OCI-M1 (cell line): ENCODE data around the gene NHERF2.

ENCODE experiments used
- DNase-seq: peaks from one replicate; lab custom pipeline; 2025; lab: John Stamatoyannopoulos, UW

The NHERF2 gene

DNA sequence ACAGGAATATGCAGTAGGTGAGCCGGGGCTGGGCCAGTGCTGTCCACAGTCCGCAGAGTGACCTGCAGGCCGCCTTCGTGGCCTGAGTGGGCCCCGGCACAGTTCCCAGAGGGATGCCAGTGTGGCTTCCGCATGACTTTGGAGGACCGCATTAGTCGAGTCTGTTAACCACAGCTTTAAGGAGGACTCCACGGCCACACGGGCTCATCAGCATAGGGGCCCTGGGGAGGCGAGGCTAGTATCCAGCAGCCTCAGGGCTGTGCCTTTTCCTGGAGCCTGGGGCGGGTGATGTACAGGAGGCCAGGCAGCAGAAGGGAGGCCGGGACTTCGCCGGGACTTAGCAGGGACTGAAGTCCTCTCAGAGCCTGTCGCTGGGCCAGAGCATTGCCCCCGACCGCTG lies 34.3 kb downstream of the NHERF2 start:
- no peak for DNase-seq

DNA sequence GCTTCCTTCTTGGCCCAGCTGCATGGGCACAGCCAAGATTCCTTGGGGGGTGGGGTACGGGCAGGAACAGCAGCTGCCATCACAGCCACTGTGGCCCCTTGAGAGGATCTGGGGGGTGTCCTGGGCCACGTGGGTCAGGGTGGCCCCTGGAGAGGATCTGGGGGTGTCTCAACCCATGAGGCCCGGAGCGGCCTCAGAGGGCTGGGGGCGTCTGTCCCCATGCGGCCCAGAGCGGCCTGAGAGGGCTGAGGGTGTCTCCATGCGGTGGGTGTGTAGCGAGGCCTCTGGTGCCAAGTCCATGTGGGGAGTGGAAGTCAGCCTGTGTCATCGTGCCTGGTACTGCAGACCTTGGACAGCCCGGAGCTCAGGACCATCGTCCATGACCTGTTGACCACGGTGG lies 34.8 kb downstream of the NHERF2 start:
- no peak for DNase-seq

DNA sequence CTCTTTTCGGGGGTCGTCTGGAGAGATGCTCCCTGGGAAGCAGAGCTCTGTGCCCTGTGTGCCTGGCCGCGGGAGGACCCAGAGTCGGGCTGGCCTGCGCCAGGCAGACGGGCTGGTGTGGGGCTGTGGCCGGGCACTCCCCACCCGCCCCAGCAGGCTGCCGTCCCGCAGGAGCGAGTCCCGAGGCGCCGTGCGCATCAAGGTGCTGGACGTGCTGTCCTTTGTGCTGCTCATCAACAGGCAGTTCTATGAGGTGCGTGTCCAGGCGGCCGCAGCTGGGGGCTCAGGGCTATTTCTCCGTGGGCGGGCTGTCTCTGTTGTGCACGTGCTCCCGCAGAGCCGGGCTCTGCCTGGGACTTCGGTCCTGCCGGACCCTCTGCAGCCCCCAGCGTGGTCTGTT lies 36.1 kb downstream of the NHERF2 start:
- DNase-seq: no peak

DNA sequence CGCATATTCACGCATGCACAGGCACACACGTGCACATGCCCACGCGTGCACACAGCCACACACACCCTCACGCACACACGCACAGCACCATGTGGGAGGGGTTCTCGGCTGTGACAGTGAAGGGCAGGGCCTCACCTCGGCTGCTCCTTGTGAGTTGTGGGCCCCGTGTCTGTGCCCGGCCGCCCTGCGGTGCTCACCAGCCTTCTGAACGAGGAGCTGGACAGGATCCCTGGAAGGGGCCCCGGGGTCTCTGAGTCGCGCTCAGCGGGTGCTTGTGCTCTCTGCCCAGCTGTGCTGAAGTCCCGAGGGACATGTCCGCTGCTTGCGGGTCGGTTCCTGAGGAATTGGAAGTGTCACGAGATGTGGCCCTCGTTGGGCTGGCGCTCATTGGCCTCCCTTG lies 37.2 kb downstream of the NHERF2 start:
- DNase-seq: no peak

DNA sequence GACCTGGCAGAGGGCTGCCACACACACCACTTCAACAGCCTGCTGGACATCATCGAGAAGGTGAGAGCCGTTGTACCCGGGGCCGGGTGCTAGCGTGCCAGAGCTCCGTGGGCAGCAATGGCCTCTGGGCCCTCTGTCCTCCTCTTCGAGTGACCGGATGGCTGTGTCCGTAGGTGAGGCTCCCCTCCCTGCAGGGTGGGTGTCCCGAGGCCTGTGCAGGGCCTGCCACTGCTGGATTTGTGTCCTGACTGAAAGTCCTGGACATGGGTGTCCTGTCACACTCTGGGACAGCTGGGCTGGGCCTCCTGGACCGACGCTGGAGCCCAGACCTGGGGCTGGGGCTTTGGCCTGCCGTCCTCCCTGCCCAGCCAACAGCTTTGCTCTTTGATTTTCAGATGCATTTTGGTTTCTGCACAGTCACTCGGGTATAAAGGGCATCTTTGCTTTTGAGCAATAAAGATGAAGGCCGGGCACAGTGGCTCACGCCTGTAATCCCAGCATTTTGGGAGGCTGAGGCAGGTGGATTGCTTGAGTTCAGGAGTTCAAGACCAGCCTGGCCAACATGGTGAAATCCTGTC lies 37.8 kb downstream of the NHERF2 start:
- DNase-seq: no peak

DNA sequence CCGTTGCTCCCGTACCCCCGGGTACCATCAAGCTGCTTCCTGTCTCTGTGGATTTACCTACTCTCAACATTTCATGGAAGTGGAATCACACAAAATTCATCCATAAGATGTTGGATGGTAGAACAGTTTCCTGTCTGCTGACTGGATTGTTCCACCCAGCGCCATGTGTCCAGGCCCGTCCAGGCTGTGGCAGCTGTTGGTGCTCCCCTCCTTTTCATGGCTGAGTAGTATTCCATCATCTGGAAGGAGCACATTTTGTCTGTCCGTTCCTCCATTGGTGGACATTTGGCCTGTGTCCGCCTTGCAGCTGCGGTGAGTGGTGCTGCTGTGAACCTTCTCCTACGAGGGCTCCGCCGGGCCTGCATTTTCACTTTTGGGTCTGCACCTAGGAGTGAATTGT lies 39.4 kb downstream of the NHERF2 start:
- no peak for DNase-seq

DNA sequence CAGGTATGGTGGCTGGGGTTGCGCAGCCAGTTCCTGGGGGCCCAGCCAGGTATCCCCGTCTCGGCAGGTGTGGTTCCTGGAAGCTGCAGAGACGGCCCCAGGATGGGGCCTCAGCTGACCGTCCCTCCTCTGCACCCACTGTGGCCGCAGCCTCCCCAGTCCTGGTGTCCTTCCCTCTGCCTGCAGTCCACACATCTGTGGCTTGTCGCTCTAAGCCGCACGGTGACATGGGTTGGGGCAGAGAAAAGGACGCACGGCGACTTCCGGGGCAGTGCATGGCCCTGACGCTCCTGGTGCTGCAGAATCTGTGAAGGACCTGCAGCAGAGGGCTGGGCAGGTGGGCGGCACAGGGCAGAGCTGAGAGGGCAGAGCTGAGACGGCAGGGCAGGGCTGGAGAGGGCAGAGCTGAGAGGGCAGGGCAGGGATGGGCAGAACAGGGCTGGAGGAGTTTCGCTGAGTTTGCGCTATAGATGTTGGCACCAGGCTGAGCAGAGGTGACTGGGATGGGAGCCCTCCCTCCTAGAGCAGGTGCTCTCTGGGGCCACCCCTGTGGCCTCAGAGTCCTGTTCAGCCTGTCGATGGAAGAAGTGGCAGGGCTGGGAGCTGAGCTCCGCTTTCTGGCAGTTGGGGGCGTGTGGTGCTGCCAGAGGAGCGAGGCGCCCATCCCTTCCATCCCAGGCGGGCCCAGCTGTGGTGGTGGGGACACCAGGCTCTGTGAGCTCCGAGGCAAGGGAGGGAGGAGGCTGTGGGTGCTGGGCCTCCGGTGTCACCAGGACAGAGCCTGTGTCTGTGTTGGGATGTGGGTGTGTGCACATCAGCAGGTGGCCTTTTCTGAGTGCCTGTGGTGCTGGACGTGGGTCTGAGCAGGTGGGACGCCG lies 44.1 kb downstream of the NHERF2 start:
- no peak for DNase-seq

DNA sequence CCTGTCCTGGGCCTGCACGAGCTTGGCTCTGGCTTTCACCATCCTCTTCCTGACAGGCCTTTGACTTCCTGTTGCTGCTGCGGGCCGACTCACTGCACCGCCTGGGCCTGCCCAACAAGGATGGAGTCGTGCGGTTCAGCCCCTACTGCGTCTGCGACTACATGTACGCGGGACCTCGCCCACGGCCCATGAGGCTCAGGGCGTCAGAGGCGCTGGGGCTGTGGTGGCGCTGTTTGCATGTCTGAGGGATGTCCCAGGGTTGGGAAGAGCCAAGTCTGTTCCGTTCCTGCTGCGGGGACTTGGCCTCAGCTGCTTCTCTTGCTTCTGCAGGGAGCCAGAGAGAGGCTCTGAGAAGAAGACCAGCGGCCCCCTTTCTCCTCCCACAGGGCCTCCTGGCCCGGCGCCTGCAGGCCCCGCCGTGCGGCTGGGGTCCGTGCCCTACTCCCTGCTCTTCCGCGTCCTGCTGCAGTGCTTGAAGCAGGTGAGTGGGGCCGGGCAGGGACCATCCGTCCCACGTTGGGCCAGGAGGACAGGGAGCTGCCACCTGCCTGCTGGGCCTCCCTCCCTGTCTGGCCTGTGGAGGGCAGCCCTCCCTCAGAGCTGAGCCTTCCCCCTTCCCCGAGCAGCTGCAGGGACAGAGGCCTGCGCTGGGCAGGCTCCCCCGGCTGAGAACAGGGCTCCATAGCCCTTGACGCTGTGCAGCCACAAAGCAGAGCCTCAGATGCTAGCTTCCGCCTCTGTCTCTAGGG lies 44.9 kb downstream of the NHERF2 start:
- no peak for DNase-seq

DNA sequence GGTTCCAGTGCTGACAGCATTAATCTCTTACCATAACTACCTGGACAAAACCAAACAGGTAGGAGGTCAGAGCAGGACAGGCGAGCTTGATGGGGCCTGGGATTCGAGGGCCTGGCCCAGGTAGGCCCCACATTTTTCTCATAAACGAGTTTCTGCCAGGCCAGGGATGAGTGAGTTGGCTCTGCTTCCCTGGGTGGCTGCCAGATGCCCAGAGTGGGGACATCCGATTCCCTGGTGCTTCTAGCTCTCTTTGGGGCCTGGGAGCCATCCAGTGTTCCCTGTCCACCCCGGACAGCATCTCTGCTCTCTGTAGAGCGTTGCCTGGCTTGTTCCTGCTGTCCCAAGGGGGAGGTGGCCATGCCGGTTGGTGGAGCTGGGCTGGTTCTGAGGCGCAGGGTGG lies 46.2 kb downstream of the NHERF2 start:
- no peak for DNase-seq

DNA sequence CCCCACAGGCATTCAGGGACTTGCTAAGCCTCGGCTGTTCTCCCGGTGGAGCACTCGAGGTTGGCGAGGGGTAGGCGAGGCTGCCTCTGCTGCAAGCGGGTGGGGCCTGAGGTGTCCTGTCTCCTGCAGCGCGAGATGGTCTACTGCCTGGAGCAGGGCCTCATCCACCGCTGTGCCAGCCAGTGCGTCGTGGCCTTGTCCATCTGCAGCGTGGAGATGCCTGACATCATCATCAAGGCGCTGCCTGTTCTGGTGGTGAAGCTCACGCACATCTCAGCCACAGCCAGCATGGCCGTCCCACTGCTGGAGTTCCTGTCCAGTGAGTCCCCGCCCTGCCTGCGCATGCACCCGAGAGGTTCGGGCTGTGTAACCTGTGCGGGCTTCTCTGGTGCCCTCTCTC lies 47.4 kb downstream of the NHERF2 start:
- DNase-seq: no peak

DNA sequence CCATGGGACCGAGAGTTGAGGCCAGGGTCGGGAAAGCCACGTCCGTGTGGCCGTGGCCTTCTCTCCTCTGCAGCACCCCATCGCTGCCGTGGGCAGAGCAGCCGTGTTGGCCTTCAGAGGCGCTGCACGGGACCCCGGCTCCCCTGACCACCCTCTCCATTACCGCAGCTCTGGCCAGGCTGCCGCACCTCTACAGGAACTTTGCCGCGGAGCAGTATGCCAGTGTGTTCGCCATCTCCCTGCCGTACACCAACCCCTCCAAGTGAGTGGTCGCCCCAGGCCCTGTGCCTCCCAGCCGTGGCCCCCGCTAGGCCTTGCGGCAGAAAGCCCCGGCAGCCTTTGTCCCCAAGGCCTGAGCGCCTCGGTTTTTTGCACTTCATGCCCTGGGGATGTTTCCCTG lies 48.9 kb downstream of the NHERF2 start:
- no peak for DNase-seq

DNA sequence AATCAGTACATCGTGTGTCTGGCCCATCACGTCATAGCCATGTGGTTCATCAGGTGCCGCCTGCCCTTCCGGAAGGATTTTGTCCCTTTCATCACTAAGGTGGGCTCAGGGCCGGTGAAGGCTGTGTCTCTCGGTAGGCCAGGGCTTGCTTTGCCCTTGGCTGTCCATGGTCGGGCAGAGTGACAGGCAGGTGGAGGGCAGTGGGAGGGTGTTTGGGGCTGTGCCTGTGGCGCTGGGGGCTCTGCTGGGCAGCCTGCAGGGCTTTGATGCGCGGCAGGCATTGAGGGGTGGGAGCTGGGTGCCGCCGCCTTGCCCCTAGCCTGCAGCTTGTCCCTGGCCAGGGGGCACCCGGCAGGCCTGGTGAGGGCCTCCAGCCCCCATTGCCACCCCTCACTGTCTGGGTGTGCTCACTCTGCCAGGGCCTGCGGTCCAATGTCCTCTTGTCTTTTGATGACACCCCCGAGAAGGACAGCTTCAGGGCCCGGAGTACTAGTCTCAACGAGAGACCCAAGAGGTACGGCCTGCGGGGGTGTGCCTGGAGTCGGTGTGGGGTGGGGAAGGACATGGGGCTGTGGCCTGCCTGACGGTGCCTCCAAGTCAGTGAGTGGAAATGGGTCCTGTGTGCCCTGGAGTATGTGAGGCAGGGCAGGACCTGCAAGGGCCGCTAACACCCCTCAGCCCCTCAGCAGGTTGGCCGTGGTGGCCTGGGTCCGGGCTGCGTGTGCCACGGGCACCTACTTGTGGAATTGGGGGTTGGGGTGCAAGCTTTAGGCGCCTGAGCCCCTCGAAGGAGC lies 49.6 kb downstream of the NHERF2 start:
- DNase-seq: no peak

DNA sequence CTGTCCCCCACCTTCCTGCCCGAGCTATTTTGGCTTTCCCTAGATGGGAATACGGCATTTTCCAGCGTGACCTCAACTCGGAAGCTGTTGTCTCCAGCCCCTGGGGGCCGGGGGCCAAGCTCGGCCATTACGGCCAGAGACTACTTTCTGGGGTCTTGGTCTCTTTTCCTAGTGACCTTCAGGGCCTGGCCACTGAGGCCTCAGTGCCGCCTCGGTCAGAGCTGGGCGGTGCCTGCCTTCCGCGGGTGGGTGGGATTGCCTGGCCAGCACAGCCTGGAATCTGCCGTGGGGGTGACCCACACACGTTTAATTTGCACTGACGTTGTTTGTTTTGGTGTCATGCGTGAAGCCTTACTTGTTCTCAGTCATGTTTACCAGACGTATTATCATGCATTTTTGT lies 50.3 kb downstream of the NHERF2 start:
- DNase-seq: no peak

DNA sequence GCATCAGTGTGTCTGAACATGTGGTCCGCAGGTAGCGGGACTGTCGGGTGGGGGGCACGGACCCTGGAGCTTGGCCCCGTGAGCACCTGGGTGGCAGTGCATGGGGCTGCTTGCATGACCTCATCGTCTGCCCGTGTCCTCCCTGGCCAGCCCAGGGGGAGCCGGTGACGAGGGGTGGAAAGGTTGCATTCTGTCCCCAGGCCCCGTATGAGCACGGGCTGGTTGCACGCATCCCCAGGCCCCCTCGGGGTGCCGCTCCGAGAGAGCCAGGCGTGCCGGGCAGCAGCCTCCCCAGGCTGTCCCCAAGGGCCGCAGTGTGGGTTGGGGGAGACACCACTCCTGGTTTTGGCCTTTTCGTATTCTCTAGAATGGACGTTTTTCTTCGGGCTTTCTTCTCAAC lies 51.0 kb downstream of the NHERF2 start:
- no peak for DNase-seq

DNA sequence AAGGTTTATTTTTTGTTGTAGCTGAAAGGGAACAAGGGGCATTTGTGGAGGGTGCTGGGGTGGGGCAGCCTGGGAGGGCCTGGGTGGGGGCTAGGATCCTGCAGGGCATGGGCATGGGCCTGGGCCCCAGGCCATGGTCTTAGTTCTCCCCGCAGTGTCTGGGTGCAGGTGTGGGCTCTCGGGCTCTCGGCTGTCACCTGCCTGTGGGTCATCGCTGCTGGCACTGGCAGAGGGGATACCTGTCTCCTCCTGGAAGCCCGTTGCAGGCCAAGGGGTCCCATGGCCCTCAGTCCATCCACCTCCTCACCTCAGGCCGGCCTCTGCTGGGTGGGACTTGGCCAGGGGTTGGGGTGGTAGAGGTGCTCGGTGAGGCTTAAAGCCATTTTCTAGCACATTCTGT lies 51.4 kb downstream of the NHERF2 start:
- DNase-seq: no peak

DNA sequence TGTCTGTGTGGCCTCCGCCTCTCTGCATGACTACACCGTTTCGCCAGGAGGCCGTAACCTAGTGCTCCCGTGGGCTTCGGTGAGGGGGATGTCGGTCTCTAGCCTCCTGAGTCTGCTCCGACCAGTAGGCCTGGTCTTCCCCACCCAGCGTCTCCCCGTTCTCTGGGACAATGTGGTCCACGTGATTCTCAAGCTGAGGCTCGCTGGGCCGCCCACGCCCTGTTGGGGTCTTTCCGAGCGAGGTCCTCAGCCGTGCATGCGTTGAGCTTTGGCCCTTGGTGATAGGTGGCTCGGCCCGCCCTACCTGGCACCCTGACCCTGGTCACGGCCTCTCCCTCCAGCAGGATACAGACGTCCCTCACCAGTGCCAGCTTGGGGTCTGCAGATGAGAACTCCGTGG lies 52.0 kb downstream of the NHERF2 start:
- no peak for DNase-seq

DNA sequence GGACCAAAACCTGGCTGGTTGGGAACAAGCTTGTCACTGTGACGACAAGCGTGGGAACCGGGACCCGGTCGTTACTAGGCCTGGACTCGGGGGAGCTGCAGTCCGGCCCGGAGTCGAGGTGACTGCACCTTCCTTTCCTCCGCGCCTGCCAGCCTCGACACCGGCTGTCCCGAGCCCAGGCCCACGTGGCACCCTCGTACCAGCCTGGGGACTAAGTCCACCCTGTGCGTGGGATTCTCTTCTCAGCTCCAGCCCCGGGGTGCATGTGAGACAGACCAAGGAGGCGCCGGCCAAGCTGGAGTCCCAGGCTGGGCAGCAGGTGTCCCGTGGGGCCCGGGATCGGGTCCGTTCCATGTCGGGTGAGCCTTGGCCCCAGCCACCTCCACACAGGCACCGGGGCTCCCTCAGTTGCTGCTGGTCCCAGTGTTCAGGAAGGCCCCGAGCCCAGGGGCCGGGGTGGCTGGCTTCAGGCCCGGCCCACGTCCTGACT lies 52.7 kb downstream of the NHERF2 start:
- no peak for DNase-seq

DNA sequence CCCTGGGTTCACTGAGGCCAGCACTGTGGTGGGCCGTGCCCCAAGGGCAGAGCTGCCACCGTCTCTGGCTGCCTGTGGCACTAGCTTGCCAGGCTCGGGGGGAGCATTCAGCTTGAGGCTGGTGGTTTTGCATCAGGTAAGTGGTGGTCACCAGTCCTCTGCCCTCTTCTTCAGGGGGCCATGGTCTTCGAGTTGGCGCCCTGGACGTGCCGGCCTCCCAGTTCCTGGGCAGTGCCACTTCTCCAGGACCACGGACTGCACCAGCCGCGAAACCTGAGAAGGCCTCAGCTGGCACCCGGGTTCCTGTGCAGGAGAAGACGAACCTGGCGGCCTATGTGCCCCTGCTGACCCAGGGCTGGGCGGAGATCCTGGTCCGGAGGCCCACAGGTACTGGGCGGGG lies 53.3 kb downstream of the NHERF2 start:
- no peak for DNase-seq

DNA sequence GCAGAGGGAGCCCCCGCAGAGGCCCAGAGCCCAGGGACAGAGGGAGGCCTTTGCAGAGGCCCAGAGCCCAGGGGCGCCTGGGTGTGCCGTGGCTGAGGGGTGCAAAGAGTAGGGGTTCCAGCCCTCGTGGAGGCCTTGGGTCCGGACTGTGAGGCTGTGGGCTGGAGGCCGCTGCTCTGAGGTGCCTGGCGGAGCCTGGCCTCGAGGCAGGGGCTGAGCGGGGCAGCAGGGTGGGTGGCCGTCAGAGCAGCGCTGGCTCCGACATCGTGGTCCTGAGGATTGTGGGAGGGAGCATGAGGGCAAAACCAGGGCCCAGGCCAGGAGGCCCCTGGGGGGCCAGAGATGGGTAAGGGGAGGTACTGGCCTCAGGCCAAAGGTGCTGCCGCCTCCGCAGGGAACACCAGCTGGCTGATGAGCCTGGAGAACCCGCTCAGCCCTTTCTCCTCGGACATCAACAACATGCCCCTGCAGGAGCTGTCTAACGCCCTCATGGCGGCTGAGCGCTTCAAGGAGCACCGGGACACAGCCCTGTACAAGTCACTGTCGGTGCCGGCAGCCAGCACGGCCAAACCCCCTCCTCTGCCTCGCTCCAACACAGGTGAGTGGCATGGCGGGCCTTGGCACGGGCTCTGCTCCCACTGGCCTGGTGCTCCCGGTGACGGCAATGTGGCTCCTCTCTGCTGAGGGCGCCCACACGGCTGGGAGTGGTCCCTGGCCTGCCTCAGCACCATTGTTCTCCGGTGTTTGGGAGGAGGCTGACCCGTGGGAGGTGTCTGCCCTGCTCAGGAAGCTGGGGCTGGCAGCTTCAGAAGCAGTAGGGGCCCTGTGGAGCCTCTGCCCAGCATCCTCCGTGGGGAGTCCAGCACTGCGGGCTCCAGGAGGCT lies 54.7 kb downstream of the NHERF2 start:
- no peak for DNase-seq

DNA sequence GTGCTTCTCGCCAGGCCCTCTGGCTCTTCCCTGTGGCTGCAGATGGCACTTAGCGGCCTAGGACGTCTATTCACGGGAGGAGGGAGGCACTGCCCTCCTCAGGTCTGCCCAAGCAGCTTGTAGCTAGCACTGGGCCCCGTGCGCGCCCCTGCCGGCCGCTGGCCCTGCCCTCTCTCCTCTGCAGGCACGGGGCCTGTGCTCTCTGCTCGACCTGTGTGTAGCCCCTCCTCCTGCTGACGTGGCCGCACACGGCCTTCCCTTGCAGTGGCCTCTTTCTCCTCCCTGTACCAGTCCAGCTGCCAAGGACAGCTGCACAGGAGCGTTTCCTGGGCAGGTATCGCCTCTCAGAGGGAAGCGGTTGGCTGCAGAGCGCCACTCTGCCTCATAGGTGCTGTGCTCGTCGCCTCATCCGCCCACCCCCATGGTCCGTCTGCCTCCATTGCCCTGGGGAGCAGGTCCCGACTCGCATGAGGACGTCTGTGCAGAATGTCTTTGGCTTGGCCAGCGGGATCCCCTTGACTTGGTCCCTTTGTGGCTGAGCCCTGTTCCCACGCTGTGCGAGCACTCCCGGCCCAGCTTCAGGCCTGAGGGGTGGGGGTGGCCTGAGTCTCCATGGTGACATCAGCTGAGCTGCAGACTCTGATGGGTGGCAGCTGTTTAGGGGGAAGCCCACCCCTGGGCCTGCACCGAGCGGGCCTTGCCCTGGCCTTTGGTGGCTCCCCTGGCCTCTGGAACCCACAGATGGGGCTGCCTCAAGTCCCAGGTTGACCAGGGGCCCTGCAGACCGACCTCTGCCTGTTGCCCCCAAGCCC lies 55.7 kb downstream of the NHERF2 start:
- no peak for DNase-seq
